T-helper 2 cell treated with Interferon-gamma antibody and Interleukin-4, amounts not matched to agents 100 ng/mL and 5 ng/mL, for 36 hours (primary cell): Measurements from ENCODE around the gene PRPF6. TPM values are rescaled to one million over a fixed set of nuclear protein-coding genes. Genes with fewer than 3 reads are reported as not detected.

Source experiments
- intact Hi-C: fragments of 100-400 bp; cut with micrococcal nuclease; formaldehyde crosslinking; loops from one replicate; pipeline ENCODE4 v1.15.1; 2023
- total RNA-seq: library from RNA; stranded (reverse); gene quantifications from 2 replicates; pipeline ENCODE4 v1.2.3, GENCODE V29; 2022

The PRPF6 gene
- total RNA-seq, 1 donor from 2014 or later = 69.4 TPM

GRCh38 chr20:64044484-64045247, 63.7 kb downstream of the PRPF6 start:
- intact Hi-C loops = no loop called here

- intact Hi-C loops = no loop called here
These were observed 64.5 kb downstream of the PRPF6 start for GRCh38 chr20:64045346-64046011.

- intact Hi-C loops = no loop called here
These were observed 66.1 kb downstream of the PRPF6 start for GRCh38 chr20:64047046-64047389.

- intact Hi-C loops = no loop called here
These were observed 67.1 kb downstream of the PRPF6 start for GRCh38 chr20:64047968-64048401.

- intact Hi-C loops = loop anchor here (1.0 kb wide), 1 partner anchor 10 kb away; no protein-coding TSS in a partner anchor
These were observed 67.6 kb downstream of the PRPF6 start for GRCh38 chr20:64048402-64049044.

GRCh38 chr20:64049060-64049877, 68.3 kb downstream of the PRPF6 start, which contains the start of gene SOX18:
SOX18 (minus strand) TSS chr20:64049639; CDS start chr20:64049516, 123 bp downstream.
- intact Hi-C loops = loop anchor here (1.0 kb wide), 1 partner anchor 11 kb away; no protein-coding TSS in a partner anchor

- intact Hi-C loops = loop anchor here (1.0 kb wide), 1 partner anchor 12 kb away; no protein-coding TSS in a partner anchor
These were observed 68.9 kb downstream of the PRPF6 start for GRCh38 chr20:64049878-64050260.

- intact Hi-C loops = no loop called here
These were observed 69.5 kb downstream of the PRPF6 start for GRCh38 chr20:64050261-64051032.

- intact Hi-C loops = no loop called here
These were observed 70.1 kb downstream of the PRPF6 start for GRCh38 chr20:64051033-64051452.

- intact Hi-C loops = no loop called here
These were observed 70.8 kb downstream of the PRPF6 start for GRCh38 chr20:64051561-64052325.

GRCh38 chr20:64052326-64052722, 71.4 kb downstream of the PRPF6 start:
- intact Hi-C loops = no loop called here

- intact Hi-C loops = no loop called here
These were observed 72.3 kb downstream of the PRPF6 start for GRCh38 chr20:64052987-64053840.

- intact Hi-C loops = no loop called here
These were observed 73.1 kb downstream of the PRPF6 start for GRCh38 chr20:64053841-64054661.

- intact Hi-C loops = loop anchor here (5.0 kb wide), 1 partner anchor 268 kb away; no protein-coding TSS in a partner anchor
These were observed 74.5 kb downstream of the PRPF6 start for GRCh38 chr20:64055396-64055892.

- intact Hi-C loops = loop anchor here (2.0 to 5.0 kb wide), 2 partner anchors 17 to 269 kb away; no protein-coding TSS in a partner anchor
These were observed 75.1 kb downstream of the PRPF6 start for GRCh38 chr20:64055893-64056638.

GRCh38 chr20:64056639-64056888, 75.6 kb downstream of the PRPF6 start:
- intact Hi-C loops = loop anchor here (2.0 to 5.0 kb wide), 2 partner anchors 18 to 269 kb away; no protein-coding TSS in a partner anchor
